Subcutaneous abdominal adipose tissue (tissue), 5 donors: ENCODE results near the gene ARID3A.
"Not testable (repeated sequence)": the region's sequence is repeated elsewhere in the genome, so short reads cannot be mapped to it uniquely, and the experiment has no call there.

Experiments
- H3K27ac ChIP-seq: one replicate; pipeline ENCODE4 v1.7.0; 2013; ENCODE audit warnings: low read depth, mild to moderate bottlenecking, inconsistent platforms, low read length, moderate library complexity
- H3K27me3 ChIP-seq, 5 donors: one replicate each; pipeline ENCODE4 v1.7.0; 2013; ENCODE audit warnings: low read length in 5 of 5, inconsistent platforms in 1 of 5; ENCODE audit not compliant: control insufficient read depth in 5 of 5, insufficient read depth in 4 of 5
- H3K36me3 ChIP-seq, 5 donors: one replicate each; pipeline ENCODE4 v1.7.0; 2013; ENCODE audit warnings: low read length in 5 of 5; ENCODE audit not compliant: control insufficient read depth in 5 of 5, insufficient read depth in 5 of 5
- H3K4me1 ChIP-seq, 5 donors: one replicate each; pipeline ENCODE4 v1.7.0; 2013; ENCODE audit warnings: low read length in 5 of 5, mild to moderate bottlenecking in 3 of 5, moderate library complexity in 1 of 5; ENCODE audit not compliant: control insufficient read depth in 5 of 5, insufficient read depth in 5 of 5
- H3K4me3 ChIP-seq, 5 donors: one replicate each; pipeline ENCODE4 v1.7.0; 2013; ENCODE audit warnings: low read length in 5 of 5, low read depth in 1 of 5
- H3K9ac ChIP-seq, 5 donors: one replicate each; pipeline ENCODE4 v1.7.0; 2013; ENCODE audit warnings: low read length in 5 of 5, mild to moderate bottlenecking in 4 of 5, moderate library complexity in 3 of 5
- H3K9me3 ChIP-seq, 5 donors: one replicate each; pipeline ENCODE4 v1.7.0; 2013; ENCODE audit warnings: low read length in 5 of 5; ENCODE audit not compliant: control insufficient read depth in 5 of 5
- donor health status: healthy.
- donor health status: healthy.
- donor health status: healthy.
- donor health status: healthy.
- donor health status: healthy.

The ARID3A gene

GRCh38 chr19:954272-954671 lies 28.4 kb downstream of the ARID3A start:
- H3K9me3 ChIP-seq: no peaks in the 10 kb centered on the region
- peaks cover 0 to 16% (median 8%) of the 10 kb centered on the region in 5 donors for H3K4me1 ChIP-seq
- H3K4me3 ChIP-seq: no peak overlapping the region
- no peak overlapping the region for H3K27ac ChIP-seq
- no peak overlapping the region for H3K9ac ChIP-seq
- H3K36me3 ChIP-seq: peaks cover 0 to 5% (median 3%) of the 10 kb centered on the region in 5 donors
- H3K27me3 ChIP-seq: no peaks in the 10 kb centered on the region

GRCh38 chr19:954672-955494 lies 29.0 kb downstream of the ARID3A start:
- Histone ChIP-seq H3K4me3 (no peak overlapping the region), H3K9me3 (no peaks in the 10 kb centered on the region), H3K27ac (no peak overlapping the region), H3K27me3 (no peaks in the 10 kb centered on the region), H3K36me3 (peaks cover 0 to 11% (median 6%) of the 10 kb centered on the region in 5 donors), H3K4me1 (peaks cover 0 to 16% (median 8%) of the 10 kb centered on the region in 5 donors), H3K9ac (no peak overlapping the region)

GRCh38 chr19:955803-956765 lies 30.2 kb downstream of the ARID3A start:
- H3K9ac ChIP-seq: no peak overlapping the region
- H3K36me3 ChIP-seq: peaks cover 0 to 23% (median 12%) of the 10 kb centered on the region in 5 donors
- H3K27ac ChIP-seq: no peak overlapping the region
- H3K27me3 ChIP-seq: no peaks in the 10 kb centered on the region
- no peak overlapping the region for H3K4me3 ChIP-seq
- peaks cover 0 to 16% (median 8%) of the 10 kb centered on the region in 5 donors for H3K4me1 ChIP-seq
- no peaks in the 10 kb centered on the region for H3K9me3 ChIP-seq

GRCh38 chr19:956766-957440 lies 31.1 kb downstream of the ARID3A start:
- peaks cover 0 to 13% (median 8%) of the 10 kb centered on the region in 5 donors for H3K4me1 ChIP-seq
- H3K27ac ChIP-seq: no peak overlapping the region
- H3K9me3 ChIP-seq: no peaks in the 10 kb centered on the region
- H3K9ac ChIP-seq: no peak overlapping the region
- peaks cover 0 to 25% (median 14%) of the 10 kb centered on the region in 5 donors for H3K36me3 ChIP-seq
- no peaks in the 10 kb centered on the region for H3K27me3 ChIP-seq
- no peak overlapping the region for H3K4me3 ChIP-seq

GRCh38 chr19:957578-957977 lies 31.7 kb downstream of the ARID3A start:
- not testable (repeated sequence) for H3K27ac ChIP-seq, H3K9me3 ChIP-seq, H3K4me3 ChIP-seq, H3K9ac ChIP-seq, H3K27me3 ChIP-seq
- Histone ChIP-seq H3K4me1 (peaks cover 0 to 10% (median 6%) of the 10 kb centered on the region in 5 donors), H3K36me3 (peaks cover 0 to 26% (median 15%) of the 10 kb centered on the region in 5 donors)

- Histone ChIP-seq H3K4me1 (no peaks in the 10 kb centered on the region), H3K9ac (no peak overlapping the region), H3K9me3 (no peaks in the 10 kb centered on the region), H3K36me3 (peaks cover 0 to 38% (median 20%) of the 10 kb centered on the region in 5 donors), H3K27me3 (no peaks in the 10 kb centered on the region), H3K27ac (no peak overlapping the region), H3K4me3 (no peak overlapping the region)
Observed at GRCh38 chr19:958967-959855, 33.4 kb downstream of the ARID3A start.

- Histone ChIP-seq H3K9ac (no peak overlapping the region), H3K27ac (no peak overlapping the region), H3K4me1 (no peaks in the 10 kb centered on the region), H3K9me3 (no peaks in the 10 kb centered on the region), H3K4me3 (no peak overlapping the region), H3K36me3 (peaks cover 0 to 46% (median 28%) of the 10 kb centered on the region in 5 donors), H3K27me3 (no peaks in the 10 kb centered on the region)
Observed at GRCh38 chr19:960020-960419, 34.2 kb downstream of the ARID3A start.

- Histone ChIP-seq H3K9ac (no peak overlapping the region), H3K9me3 (no peaks in the 10 kb centered on the region), H3K36me3 (peaks cover 0 to 51% (median 33%) of the 10 kb centered on the region in 5 donors), H3K4me1 (no peaks in the 10 kb centered on the region), H3K4me3 (no peak overlapping the region), H3K27me3 (no peaks in the 10 kb centered on the region), H3K27ac (no peak overlapping the region)
Observed at GRCh38 chr19:960601-960938, 34.7 kb downstream of the ARID3A start.
